Natural killer cell (primary cell): ENCODE measurements around the gene CASQ2. TPM values are rescaled to one million over a fixed set of nuclear protein-coding genes. Genes with fewer than 3 reads are reported as not detected.
A peak's percentile ranks its signal among the peaks of the same experiment; 100 is the strongest.

ENCODE experiments used
- ATAC-seq, 3 donors: fragments of 150-1000 bp in 2 of 3; fragments of 200-7000 bp in 1 of 3; cut with Tn5 transposase; 1 replicate in 1 of 3; 2 replicates in 2 of 3; pipeline ENCODE4 v1.10.0; 2021; ENCODE audit warnings: mild to moderate bottlenecking in 2 of 3, moderate library complexity in 2 of 3
- DNase-seq, 2 donors: peaks; one replicate each; pipeline versions ENCODE4 v3.0.0 to v3.0.0-alpha.2; 2013 to 2021; ENCODE audit warnings: mixed read lengths in 1 of 2
- H3K27ac ChIP-seq: one replicate; pipeline ENCODE4 v1.5.1; 2013; ENCODE audit warnings: mild to moderate bottlenecking, low read length
- H3K27me3 ChIP-seq: one replicate; pipeline ENCODE4 v1.6.1; 2013; ENCODE audit warnings: low read length; ENCODE audit not compliant: control insufficient read depth, insufficient read depth
- H3K36me3 ChIP-seq: one replicate; pipeline ENCODE4 v1.6.1; 2013; ENCODE audit warnings: low read length; ENCODE audit not compliant: control insufficient read depth, insufficient read depth
- H3K4me1 ChIP-seq: one replicate; pipeline ENCODE4 v1.6.1; 2013; ENCODE audit warnings: low read length; ENCODE audit not compliant: control insufficient read depth, insufficient read depth
- H3K4me3 ChIP-seq: one replicate; pipeline ENCODE4 v1.5.1; 2013; ENCODE audit warnings: low read length
- H3K9me3 ChIP-seq: one replicate; pipeline ENCODE4 v1.6.1; 2013; ENCODE audit warnings: low read length; ENCODE audit not compliant: control insufficient read depth, insufficient read depth
- H3K27ac Mint-ChIP-seq, 2 donors: one replicate each; pipeline ENCODE4 v1.8.0; 2022; ENCODE audit warnings: mild to moderate bottlenecking in 2 of 2, mixed read lengths in 2 of 2, moderate library complexity in 1 of 2
- H3K27me3 Mint-ChIP-seq, 2 donors: one replicate each; pipeline ENCODE4 v1.8.0; 2022; ENCODE audit warnings: low read depth in 2 of 2, mixed read lengths in 2 of 2
- H3K36me3 Mint-ChIP-seq: one replicate; pipeline ENCODE4 v1.8.0; 2022; ENCODE audit warnings: mixed read lengths
- H3K4me1 Mint-ChIP-seq, 2 donors: one replicate each; pipeline ENCODE4 v1.8.0; 2022; ENCODE audit warnings: mixed read lengths in 2 of 2
- H3K4me3 Mint-ChIP-seq: one replicate; pipeline ENCODE4 v1.8.0; 2022; ENCODE audit warnings: mild to moderate bottlenecking, moderate library complexity, mixed read lengths
- H3K9me3 Mint-ChIP-seq, 2 donors: one replicate each; pipeline ENCODE4 v1.8.0; 2022; ENCODE audit warnings: mixed read lengths in 2 of 2
- WGBS: methylation state at CpG from one replicate; pipeline ENCODE4 v1.1.7; 2013; ENCODE audit warnings: missing lambda C conversion rate; ENCODE audit not compliant: insufficient coverage; 5-methylcytosine and 5-hydroxymethylcytosine counted together
- intact Hi-C: fragments of 100-400 bp; cut with micrococcal nuclease; formaldehyde crosslinking; loops from one replicate; pipeline ENCODE4 v1.14.2; 2022
- total RNA-seq, 4 donors: library from RNA; stranded (reverse); fragments of 120-200 nt in 1 of 4; gene quantifications; one replicate each; pipeline versions ENCODE4 v1.2.3 to v1.2.4, GENCODE V29; 2013 to 2022
- TF ChIP-seq, protein P1 (sequence below): fragments of 200-600 bp; IDR thresholded peaks from one replicate; pipeline ENCODE4 v1.8.0; 2022; ENCODE audit warnings: antibody characterized with exemption

CASQ2 gene
- total RNA-seq, 3 donors from 2014 or later (not counting 1 experiment from before 2014, with no cell fraction given), result not detected

DNA sequence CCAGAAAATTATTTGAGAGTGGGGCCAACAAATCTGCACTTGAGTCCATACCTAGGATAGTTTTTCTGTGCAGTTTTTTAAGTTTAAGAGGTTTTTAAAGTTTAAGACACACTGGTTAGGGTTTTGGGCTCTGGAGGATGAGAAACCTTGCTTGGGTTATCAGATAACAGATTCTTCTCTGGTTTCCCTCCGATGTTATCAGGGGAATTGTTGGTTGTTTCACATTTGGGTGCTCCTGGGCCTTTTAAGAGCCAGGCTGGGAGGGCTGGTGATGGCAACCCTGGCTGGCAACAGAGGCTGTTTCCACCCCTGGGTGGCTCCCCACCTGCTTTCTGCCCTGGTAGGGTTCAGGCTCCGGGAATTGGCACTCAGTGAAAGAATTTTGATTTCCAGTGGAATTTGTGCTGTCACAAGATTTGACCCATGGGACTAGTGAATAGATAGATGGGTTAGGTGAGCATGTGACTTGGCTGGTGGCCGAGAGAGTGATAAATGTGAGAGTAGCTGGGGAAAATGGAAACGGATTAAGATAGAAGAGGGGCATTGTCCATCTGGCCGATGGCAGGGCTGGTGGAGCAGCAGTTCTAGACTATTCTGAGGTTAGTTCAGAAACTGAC, 111.9 kb downstream of the CASQ2 start:
- H3K36me3 ChIP-seq, result peaks cover 14% of the 10 kb centered on the region
- peaks cover 18 to 20% of the 10 kb centered on the region in 2 donors for H3K4me1 Mint-ChIP-seq
- WGBS, result 86% methylated on average over 5 of the region's 5 CpGs

DNA sequence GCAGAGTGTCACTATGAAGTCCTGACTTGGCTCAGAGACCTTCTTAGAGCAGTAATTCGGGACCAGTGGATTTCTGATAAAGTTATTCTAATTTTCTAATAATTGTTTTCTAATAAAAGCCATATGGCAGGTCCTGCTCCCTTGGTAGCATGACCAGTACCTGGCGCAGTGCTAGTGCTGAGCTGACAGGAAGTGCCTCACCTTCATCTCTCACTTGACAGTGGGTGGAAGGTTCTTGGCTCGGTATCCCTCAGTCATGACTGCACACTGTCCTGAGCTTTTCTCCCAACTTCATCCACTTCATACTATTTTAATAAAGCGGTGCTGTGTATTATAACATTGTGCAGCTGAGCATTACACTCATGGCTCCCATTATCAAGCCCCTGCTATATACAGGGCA, 112.6 kb downstream of the CASQ2 start:
- Mint-ChIP-seq H3K36me3 (no peaks in the 10 kb centered on the region), H3K27me3 (no peaks in the 10 kb centered on the region), H3K4me1 (peaks cover 18 to 20% of the 10 kb centered on the region in 2 donors), H3K4me3 (no peak overlapping the region), H3K9me3 (no peaks in the 10 kb centered on the region), H3K27ac (peak overlapping the region; percentile 71 to 84)
- TF ChIP-seq, protein P1, sequence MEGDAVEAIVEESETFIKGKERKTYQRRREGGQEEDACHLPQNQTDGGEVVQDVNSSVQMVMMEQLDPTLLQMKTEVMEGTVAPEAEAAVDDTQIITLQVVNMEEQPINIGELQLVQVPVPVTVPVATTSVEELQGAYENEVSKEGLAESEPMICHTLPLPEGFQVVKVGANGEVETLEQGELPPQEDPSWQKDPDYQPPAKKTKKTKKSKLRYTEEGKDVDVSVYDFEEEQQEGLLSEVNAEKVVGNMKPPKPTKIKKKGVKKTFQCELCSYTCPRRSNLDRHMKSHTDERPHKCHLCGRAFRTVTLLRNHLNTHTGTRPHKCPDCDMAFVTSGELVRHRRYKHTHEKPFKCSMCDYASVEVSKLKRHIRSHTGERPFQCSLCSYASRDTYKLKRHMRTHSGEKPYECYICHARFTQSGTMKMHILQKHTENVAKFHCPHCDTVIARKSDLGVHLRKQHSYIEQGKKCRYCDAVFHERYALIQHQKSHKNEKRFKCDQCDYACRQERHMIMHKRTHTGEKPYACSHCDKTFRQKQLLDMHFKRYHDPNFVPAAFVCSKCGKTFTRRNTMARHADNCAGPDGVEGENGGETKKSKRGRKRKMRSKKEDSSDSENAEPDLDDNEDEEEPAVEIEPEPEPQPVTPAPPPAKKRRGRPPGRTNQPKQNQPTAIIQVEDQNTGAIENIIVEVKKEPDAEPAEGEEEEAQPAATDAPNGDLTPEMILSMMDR, result no peak
- Histone ChIP-seq H3K36me3 (peaks cover 14% of the 10 kb centered on the region), H3K27me3 (no peaks in the 10 kb centered on the region), H3K4me3 (no peak overlapping the region), H3K27ac (no peak overlapping the region), H3K4me1 (peaks cover 5% of the 10 kb centered on the region), H3K9me3 (no peaks in the 10 kb centered on the region)
- DNase-seq, result no peak
- no peak for ATAC-seq
- intact Hi-C loops, result no loop called here
- 94% methylated on average over 3 of the region's 4 CpGs for WGBS

More for the DNA sequence above, 111.9 kb downstream of the CASQ2 start:
- Mint-ChIP-seq H3K36me3 (no peaks in the 10 kb centered on the region), H3K4me3 (no peak overlapping the region), H3K9me3 (no peaks in the 10 kb centered on the region), H3K27ac (no peak overlapping the region), H3K27me3 (no peaks in the 10 kb centered on the region)
- Histone ChIP-seq H3K4me3 (no peak overlapping the region), H3K27ac (no peak overlapping the region), H3K27me3 (no peaks in the 10 kb centered on the region), H3K9me3 (no peaks in the 10 kb centered on the region), H3K4me1 (peaks cover 5% of the 10 kb centered on the region)
- TF ChIP-seq, protein P1, result no peak
- DNase-seq (no peak), ATAC-seq (no peak)
- intact Hi-C loops, result no loop called here

DNA sequence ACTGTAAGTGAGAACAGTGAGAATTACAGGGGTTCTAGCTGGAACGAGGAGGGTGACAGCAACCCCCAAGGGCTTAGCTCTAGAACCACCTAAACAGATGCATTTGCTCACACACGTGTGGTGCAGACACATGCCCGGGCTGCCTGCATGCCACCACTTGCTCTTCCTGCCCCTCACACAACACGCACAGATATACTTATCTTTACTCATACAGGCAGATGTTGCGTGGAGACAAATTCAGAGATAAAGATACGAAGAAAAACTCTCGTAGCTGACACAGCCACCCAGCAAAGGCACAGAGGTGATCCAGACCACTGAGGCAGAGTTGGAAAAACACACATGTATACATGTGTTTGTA, 113.2 kb downstream of the CASQ2 start:
- Histone ChIP-seq H3K4me1 (peaks cover 5% of the 10 kb centered on the region), H3K9me3 (no peaks in the 10 kb centered on the region), H3K27me3 (no peaks in the 10 kb centered on the region), H3K36me3 (peaks cover 10% of the 10 kb centered on the region), H3K4me3 (no peak overlapping the region), H3K27ac (no peak overlapping the region)
- H3K9me3 Mint-ChIP-seq, result no peaks in the 10 kb centered on the region
- peak overlapping the region; percentile 71 to 84 for H3K27ac Mint-ChIP-seq
- peaks cover 18 to 20% of the 10 kb centered on the region in 2 donors for H3K4me1 Mint-ChIP-seq
- no peaks in the 10 kb centered on the region for H3K36me3 Mint-ChIP-seq
- TF ChIP-seq, protein P1, result no peak
- WGBS, result 51% methylated on average over 7 of the region's 7 CpGs
- DNase-seq (no peak), ATAC-seq (peak in 1 of 3 donors; percentile 73)
- H3K27me3 Mint-ChIP-seq, result no peaks in the 10 kb centered on the region
- H3K4me3 Mint-ChIP-seq, result peak overlapping the region; percentile 17
- intact Hi-C loops, result no loop called here
